Activated CD4-positive, alpha-beta T cell treated with anti-CD3 and anti-CD28 coated beads, Interleukin-2, amount 50 U/mL, for 24 hours (primary cell): ENCODE data around the gene PRKN.

ENCODE experiments used
- DNase-seq, 2 donors: peaks; one replicate each; pipeline ENCODE4 v3.0.0-alpha.2; 2020; ENCODE audit warnings: low read depth in 1 of 2, low spot score in 1 of 2

The PRKN gene

GRCh38 chr6:162251257-162251656, 476.3 kb downstream of the PRKN start:
- no peak for DNase-seq

- no peak for DNase-seq
These were observed 477.5 kb downstream of the PRKN start for GRCh38 chr6:162249907-162250642.

GRCh38 chr6:162245830-162246420, 481.6 kb downstream of the PRKN start:
- DNase-seq = no peak

- DNase-seq = no peak
These were observed 483.5 kb downstream of the PRKN start for GRCh38 chr6:162244031-162244430.

GRCh38 chr6:162242915-162243314, 484.7 kb downstream of the PRKN start:
- no peak for DNase-seq

- DNase-seq = no peak
These were observed 488.2 kb downstream of the PRKN start for GRCh38 chr6:162239330-162239729.

- no peak for DNase-seq
These were observed 488.9 kb downstream of the PRKN start for GRCh38 chr6:162238675-162239074.

- DNase-seq = no peak
These were observed 490.2 kb downstream of the PRKN start for GRCh38 chr6:162237331-162237730.

GRCh38 chr6:162234631-162235030, 492.9 kb downstream of the PRKN start:
- DNase-seq = no peak

GRCh38 chr6:162230147-162230752, 497.3 kb downstream of the PRKN start:
- DNase-seq = no peak

GRCh38 chr6:162229093-162229492, 498.5 kb downstream of the PRKN start:
- DNase-seq = no peak

- no peak for DNase-seq
These were observed 500.8 kb downstream of the PRKN start for GRCh38 chr6:162226803-162227202.

- no peak for DNase-seq
These were observed 505.0 kb downstream of the PRKN start for GRCh38 chr6:162222521-162222920.

- DNase-seq = no peak
These were observed 506.7 kb downstream of the PRKN start for GRCh38 chr6:162220876-162221275.

GRCh38 chr6:162219266-162219665, 508.3 kb downstream of the PRKN start:
- DNase-seq = no peak

GRCh38 chr6:162217811-162218493, 509.6 kb downstream of the PRKN start:
- DNase-seq = no peak

- no peak for DNase-seq
These were observed 510.5 kb downstream of the PRKN start for GRCh38 chr6:162217058-162217457.

- DNase-seq = no peak
These were observed 515.8 kb downstream of the PRKN start for GRCh38 chr6:162211777-162212176.

- DNase-seq = no peak
These were observed 516.5 kb downstream of the PRKN start for GRCh38 chr6:162211022-162211421.

GRCh38 chr6:162203287-162203686, 524.3 kb downstream of the PRKN start:
- DNase-seq = no peak

GRCh38 chr6:162200945-162201690, 526.4 kb downstream of the PRKN start:
- DNase-seq = no peak
